T-helper 2 cell (primary cell): ENCODE data around the gene SLC2A1.

Experiments used
- DNase-seq, 5 experiments: peaks; one replicate each; pipeline versions ENCODE4 v3.0.0 to v3.0.0-alpha.2; 2012 to 2022

SLC2A1 gene

DNA sequence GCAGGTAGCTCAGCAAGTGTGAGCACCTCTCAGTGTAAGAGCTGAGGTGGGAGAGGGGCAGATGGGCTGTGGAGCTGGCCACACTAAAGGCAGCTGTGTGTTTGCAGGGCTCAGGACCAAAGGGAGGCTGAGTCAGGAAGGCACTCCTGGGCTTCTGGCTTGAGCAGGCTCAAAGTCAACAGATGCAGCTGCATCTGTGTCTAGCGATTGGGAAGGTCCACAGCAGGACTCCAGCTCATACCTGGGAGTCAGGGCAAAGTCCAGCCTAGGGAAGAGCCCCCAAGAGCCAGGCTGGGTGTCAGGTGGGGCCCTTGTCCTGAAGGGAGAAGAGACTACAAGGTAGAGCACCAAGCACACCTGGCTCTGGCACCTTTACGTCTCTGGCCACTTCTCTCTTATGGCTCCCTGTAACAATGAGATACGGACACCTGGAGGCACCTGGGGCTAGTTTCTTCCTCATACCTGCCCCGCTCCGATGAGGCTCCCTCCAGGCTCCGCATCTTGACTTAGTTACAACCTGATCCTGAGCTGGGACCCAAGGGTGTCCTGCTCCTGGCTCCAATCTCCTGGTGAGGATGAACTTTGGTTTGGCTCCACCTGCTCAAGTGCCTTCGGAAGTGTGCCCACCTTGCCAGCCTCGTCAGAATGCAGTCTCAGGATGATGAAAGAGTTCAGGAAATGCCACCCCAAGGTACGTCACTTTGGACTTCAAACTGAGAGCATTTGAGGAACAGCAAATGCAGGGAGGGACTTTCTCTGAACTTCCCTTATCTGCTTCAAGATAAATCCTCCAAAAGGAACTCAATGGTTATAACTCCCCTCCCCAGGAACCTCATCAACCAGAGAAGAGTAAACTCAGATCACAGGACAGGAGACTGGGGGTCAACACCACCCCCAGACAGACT, 21.5 kb upstream of the SLC2A1 start:
- no peak for DNase-seq

DNA sequence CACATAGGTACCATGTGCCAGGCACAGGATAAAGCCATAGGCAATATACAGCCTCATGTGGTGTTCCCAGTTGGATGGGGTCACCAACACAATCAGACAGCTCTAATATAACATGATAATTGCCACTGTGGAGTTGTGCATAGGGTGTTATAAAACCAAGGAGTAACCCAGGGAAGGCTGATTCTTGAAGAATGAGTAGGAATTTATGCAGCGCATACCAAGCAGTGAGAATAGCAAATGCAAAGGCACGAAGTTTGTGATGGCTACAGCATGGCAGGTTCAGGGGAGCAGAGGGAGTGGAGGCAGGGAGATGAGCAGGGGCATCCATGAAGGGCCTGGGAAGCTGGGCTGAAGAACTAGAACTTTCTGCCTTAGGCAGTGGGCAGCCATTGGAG, 20.4 kb upstream of the SLC2A1 start:
- no peak for DNase-seq

DNA sequence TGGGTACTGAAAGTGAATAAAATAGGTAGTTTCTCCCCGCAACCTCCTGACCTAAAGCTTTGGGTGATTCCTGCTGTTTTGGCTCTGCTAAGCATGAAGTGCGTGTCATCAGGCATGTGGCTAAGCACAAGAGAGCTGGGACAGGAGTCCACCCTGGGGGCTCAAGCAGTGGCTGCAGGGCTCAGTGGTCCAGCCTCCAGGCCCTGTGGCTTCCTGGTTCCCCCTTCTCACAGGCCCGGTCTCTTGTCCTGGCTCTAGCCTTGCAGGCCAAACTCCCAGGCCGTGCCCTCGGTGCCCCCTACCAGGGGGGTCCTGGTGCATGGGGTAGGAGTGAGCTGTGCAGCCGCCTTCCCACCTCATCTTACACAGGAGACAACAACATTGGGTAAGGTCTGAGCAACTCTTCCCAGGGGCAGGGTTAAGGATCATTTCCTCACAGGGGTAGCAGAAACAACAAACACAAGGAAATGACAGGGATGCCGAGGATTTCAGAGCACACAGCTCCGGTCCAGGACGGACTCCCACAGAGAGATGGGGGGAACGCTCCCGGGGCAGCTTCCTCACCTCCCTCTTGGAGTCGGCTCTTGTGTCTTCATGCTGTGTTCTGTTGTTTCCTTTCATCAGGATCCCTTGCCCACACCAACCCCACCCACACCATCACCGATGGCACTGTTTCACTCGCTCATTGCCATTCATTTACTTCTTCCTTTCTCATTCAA, 19.8 kb upstream of the SLC2A1 start:
- DNase-seq, result no peak

DNA sequence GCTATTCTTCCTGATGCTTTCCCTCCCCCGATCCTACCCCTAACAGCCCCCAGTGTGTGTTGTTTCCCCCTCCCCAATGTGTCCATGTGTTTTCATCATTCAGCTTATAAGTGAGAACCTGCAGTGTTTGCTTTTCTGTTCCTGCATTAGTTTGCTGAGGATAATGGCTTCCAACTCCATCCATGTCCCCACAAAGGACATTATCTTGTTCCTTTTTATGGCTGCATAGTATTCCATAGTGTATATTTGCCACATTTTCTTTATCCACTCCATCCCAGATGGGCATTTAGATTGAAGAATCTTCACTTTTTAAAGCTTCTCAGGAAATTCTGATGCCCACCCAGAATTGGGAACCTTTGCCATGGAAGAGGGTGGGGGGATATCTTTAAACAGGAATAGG, 19.0 kb upstream of the SLC2A1 start:
- DNase-seq, result no peak

DNA sequence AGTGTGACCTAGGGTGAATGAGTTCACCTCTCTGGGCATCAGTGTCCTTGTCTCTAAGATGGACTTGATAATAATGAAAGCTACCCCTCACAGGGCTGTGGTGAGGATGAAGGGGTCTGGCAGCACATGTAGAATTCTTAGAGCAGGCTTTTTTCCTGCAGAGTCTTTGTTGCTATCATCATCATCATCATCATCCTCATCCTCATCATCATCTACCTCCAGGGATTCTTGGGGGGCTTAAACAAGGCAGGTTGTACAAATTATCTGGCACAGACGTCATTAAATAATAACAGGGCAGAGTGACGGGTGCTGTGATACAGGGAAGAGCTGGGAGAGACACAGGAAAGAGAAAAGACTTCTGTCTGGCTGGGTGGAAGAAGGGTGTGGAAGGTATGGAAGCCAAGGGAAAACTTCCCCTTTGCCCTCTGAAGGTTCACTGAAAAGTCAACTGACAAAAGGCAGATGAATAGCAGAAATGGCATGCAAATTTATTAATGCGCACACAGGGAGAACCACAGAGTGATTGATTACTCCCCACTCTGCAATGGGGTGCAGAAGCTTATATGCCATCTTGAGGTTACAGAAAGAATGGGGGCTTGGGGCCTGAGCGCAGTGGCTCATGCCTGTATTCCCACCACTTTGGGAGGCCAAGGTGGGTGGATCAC, 17.0 kb upstream of the SLC2A1 start:
- DNase-seq, result no peak

DNA sequence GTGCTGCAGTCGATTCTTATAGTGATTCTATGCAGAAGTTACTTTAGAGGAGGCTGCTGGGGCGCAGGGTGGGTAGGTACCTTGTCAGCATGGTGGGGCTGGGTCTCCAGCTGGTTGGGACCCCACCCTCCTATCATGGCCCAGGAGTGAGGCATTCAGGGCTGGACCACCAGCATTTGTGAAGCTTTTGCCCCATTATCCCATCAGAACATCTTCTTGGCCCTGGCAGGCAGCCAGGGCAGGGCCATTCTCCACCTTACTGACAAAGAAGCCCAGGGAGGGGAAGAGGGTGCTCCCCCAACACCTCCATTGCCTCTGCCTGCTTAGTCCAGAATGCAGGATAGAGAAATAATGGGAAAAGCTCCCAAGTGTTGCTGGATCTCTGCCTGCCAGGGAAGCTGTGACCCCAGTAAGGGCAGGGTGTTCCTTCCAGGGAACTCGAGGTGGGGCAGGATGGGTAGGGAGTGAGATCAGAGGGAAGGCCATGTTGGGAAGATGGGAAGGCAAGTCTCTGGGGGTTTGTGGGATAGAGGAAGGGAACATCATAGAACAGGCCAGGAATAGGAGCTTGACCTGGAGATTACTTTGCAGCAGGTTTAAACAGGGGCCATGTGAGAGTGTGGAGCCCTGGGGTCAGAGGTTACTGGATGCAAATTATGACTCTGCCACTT, 16.2 kb upstream of the SLC2A1 start:
- DNase-seq, result no peak

DNA sequence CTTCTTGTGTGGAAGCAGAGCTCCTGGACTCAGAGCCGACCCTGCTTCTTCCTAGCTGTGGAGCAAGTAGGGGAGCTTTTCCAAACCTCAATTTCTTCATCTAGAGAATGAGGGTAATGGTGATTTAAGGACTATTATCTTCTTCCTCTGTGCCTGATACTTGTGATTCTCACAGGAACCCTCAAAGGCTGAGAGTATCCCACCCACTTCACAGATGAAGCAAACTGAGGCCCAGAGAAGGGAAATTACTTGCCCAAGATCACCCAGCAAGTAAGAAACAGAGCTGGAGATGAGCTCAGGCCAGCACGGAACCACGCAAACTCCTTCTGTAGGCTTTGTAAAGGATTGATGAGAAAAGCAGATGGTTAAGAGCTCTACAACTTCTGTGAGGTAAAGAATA, 15.1 kb upstream of the SLC2A1 start:
- no peak for DNase-seq

DNA sequence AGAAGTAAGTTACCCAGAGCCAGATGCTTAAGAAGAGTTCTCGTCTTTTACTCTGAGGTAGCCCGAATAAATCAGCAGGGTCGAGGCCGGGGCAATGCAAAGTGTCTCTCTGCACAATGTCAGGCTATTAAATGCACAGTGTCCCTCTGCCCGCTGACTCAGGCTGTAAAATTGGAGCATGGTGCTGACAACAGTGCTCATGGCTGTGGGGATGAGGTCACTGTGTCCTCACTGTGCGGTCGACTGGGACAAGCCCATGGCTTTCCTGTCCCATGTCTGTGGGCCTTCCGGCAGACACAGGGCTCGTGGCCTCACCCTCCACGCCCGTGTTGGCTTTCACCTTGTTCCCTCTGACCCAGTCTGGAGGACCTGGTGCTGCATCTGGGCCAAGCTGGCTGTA, 14.6 kb upstream of the SLC2A1 start:
- no peak for DNase-seq

DNA sequence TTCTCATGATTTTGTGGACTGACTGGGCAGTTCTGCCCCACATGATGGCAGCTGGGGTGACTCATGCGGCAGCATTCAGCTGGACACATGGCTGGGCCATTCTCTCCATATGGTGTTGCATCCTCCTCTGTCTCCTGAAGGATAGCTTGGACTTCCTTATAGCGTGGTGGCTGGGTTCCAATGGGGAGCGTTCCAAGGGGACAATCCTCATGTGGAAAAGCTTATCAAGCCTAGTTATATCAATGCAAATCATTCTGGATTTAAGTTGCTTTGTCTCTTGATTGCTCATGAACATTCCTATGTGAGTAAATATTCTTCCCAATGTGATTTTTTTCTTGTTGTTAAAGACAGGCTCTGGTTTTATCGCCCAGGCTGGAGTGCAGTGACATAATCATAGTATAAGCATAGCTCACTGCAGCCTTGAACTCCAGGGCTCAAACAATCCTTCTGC, 13.2 kb upstream of the SLC2A1 start:
- DNase-seq, result no peak

DNA sequence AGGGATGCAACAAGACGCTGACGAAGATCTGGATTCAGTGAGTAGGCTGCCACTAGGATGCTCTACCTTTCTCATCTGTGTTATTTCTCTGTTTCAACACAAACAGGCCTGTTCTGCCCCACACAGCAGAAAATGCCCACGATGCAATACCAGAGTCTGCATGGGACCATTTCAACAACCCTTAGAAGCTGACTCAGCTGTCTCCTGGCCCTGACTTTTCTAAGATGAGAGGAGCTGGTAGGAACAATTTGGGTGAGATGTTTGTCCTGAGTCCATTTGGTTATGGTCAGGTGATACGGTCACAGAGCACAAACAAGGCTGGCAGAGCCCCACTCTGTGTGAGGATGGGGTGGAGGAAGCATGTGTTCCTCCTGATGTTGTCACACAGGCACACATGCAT, 11.5 kb upstream of the SLC2A1 start:
- no peak for DNase-seq

DNA sequence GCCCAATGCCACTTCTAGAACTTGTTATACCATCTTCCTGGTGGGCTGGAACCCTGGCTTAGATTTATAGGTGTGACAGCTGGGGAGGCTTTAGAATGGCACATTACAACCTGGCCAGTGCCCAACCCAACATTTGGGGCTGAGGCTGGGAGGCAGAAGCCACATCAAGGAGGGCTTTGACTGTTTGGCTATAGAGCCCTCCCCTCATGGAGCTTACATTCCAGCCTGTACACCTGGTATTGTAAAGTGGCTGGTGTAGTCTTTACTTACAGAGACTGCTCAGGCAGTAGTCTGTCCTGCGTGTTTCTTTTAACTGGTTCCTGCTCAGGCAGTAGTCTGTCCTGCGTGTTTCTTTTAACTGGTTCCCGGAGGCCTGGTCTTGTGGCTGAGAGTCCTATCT, 10.0 kb upstream of the SLC2A1 start:
- DNase-seq, result no peak

DNA sequence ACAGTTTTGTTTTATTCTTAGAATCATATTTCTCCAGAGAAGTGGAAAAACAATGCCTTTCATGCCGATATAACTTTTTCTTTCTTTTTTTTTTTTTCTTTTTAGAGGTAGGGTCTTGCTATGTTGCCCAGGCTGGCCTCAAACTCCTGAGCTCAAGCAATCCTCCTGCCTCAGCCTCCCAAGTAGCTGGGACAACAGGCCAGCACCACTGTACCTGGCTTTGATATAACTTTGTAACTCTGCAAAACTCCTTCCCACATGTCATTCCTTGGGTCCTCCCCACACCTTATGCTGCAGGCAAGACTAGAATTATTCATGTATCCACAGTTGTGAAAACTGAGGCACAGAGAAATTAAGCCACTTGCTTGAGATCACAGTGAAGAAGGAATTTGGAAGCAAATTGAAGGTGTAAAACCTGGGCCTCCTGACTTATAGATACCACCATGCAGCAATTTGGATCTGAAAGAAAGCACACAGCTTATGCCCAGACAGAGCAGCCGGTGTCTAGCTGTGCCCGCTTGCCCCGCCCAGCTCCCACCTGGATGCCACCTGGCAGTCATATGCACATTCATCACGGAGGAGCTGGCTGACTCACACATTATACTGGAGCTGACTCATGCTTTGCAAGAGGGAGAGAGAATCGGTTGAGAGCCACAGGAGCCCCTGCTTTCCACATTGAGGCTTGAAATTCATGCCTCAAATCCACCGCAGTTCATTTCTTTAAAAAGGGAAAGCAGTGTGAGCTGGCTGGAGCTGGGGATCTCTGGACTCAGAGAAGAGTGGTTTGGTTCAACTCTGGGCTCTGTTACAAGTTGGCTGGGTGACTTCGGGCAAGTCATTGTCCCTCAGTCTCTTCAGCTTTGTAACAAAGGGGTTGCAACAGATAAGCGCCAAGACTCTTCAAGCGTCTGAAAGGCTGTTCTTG, 8.3 kb upstream of the SLC2A1 start:
- DNase-seq, result no peak

DNA sequence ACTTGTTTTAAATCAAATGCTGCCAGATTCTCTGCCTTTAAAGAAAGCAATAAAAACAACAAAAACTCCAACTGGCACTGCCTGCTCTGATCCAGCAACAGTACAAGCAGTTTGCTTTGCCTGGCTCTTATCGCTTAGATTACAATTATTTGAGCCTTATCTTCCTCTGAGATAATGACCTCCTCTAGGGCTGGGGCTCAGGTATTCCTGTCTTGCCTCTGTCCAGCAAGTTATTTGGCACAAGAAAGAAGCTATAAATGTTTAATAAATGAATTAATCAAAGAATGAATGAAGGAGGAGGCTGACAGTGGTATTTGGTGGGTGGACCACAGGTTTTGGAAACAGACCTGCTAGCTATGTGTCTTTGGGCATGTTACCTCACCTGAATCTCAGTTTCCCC, 6.7 kb upstream of the SLC2A1 start:
- no peak for DNase-seq

DNA sequence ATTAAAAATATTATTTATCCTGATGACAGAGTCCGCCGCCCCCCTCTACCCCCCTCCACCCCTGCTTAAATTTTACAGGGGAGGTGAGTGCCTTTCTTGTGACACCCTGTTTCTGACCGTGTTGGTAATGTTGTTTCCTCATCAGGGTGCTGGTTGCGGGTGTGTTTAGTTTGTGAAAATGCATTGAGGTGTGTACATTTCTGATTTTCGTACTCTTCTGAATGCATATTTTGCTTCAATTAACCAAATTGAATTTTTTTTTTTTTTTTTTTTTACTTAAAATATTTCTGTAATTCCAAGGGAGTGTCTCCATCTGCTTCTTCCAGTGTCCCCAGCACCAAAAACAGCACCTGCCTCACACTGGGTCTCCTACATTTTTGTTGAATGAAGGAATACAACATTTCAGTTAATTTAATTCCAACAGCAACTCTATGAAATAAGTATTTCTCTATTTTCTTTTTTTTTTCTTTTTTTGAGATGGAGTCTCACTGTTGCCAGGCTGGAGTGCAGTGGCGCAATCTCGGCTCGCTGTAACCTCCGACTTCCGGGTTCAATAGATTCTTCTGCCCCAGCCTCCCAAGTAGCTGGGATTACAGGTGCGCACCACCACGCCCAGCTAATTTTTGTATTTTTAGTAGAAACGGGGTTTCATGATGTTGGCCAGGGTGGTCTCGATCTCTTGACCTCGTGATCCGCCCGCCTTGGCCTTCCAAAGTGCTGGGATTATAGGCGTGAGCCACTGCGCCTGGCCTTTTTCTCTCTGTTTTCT, 5.6 kb upstream of the SLC2A1 start:
- no peak for DNase-seq

DNA sequence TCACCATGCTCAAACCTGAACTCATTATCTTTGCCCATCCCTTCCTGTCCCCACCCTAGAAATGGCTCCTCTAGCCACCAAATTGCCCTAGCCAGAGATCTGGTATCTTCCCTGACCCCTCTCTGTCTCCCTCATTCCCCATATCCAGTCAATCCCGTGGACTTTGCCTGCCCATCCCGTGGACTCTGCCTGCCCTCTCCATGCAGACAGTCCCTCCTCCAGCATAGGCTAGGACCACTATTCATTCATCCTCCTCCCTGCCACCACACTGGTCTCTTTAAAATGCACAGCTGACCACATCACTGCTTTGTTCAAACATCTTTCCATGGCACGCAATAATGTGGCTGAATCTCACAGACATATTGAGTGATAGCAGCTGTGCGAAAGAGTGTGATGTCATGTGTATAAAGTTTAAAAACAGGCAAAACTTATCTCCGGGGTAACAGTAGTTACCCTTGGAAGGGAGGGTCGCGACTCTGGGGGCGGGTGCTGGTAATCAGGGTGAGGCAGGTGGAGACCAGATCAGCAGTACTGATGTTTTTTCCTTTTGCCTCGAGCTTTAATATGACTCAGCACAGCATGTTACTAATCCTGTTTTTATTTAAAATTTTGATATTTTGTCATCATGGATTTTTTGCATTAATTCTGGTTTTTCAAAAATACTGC, 4.8 kb upstream of the SLC2A1 start:
- DNase-seq, result peak in 1 of 5 experiments; percentile 13

DNA sequence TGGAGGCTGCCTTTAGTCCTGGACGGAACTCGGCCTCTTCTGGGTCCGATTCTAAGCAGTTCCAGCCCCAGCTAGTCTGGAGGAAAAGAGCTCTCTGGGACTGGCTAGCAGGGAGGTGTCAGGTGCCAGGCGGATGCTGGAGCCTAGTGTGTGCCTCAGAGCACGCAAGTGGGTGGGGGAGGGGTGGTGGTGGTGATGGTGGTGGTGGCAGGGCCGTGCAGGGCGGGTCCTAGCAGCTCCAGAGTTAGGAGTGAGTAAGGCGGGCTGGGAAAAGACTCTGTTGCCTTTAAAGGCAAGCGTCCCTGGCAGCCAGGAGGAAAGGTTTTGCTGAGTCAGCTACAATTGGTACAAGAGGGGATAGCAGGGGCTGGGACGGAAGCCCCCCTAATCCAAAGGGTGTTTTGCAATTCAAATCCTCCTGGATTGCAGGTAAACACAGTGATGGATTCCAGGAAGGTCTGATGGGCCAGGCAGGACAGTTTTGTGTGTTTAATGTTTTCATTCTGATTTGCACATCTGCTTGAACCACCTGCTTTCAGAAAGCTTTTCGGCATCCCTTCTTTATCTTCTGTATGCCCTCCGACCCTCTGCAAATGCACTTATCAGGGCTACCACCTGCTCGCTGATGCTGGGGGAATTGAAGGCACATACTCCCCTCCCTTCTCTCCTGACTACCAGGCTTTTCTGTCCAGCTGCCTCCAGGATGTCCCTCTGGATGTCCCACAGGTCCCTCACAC, 4.1 kb upstream of the SLC2A1 start:
- peak in 1 of 5 experiments; percentile 26 for DNase-seq

DNA sequence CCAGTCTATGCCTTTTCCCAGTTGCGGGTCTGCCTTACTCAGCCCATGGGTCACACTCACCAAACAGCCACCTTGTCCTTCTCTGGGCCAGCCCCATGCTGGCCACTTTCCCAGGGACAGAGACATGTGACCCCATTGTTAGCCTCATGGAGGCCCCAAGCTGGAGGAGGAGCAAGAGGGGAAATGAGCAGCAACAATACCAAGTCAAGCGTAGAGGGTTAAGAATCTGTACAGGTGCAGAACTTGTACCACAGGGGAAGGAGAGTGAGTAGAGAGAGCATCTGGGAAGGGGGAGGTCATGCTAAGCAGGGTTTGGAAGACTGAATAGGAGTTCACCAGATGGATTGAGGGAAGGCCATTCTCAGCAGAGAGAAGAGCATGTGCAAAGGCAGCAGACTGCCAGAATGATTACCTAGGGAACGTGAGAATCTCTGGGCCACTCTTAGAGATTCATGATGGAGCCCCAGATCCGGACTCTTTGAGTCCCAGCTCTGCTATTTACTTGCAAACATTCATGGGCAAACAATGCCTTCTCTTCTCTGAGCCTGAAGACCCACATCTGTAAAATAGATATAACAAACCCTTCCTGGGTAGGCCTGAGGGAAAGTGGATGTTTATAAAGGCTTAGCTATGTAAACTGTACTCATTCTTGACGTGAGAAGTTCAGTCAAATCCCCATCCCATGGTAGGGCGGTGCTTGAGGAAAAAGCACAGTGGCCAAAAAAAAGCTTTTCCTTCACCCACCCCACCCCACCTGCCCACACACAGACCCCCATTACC, 2.8 kb upstream of the SLC2A1 start:
- no peak for DNase-seq

DNA sequence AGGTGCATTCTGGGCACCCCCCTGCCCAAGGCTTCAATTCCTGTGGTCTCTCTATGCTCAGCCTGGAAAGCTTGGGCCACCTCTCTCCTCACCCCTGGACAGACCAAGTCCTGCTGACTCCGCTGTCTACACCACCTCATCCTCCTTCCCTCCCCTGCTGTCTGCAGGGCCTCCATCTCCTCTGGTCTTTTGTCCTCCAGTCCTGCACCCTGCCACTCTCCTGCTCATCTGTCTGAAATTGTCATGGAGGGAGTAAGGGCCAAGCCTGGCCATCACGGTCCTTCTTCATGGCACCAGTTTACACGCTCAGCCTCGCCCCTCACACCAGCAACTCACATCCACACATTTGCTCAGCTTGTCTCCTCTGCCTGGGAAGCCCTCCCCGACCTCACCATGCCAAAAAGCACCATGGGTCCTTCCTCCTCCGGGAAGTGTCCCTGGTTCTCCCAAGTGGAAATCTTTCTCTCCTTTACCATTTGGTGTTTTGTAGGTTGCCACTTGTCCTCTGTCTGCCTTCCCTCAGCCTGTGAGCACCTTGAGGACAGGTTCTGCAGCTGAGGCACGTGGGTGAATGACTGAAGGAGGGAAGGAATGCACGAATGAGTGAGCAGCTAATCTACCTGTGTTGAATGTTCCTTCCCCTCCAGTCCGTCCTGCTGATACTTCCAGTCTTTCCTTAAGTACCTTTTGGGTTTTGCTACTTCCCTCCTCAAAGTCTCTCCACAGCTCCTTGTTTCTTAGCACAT, 2.1 kb upstream of the SLC2A1 start:
- DNase-seq, result no peak
